DLD1 (cell line): ENCODE data around the gene NALCN.

ENCODE experiments used
- in situ Hi-C: cut with HindIII; loops from 2 replicates; pipeline ENCODE4 v1.10.0; 2017; ENCODE audit warnings: low sequenced_read_pairs

NALCN gene

DNA sequence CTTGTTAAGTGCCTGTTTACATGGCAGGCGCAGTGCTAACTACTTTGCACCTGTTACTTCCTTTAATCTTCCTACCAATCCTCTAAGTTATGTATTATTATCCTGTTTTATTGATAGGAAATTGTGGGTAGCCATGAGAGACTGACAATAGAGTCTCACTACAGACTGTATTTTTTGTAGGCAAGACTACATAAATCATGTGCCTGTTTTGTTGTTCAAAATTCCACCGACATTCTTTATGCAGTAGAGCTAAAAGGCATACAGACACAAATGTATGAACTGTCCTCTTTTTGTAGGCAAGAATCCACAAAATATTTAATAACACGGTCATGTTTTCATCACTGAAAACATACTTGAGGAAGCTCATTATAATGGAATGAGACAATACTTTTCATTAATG, 205.5 kb downstream of the NALCN start:
- in situ Hi-C loops, result no loop called here

DNA sequence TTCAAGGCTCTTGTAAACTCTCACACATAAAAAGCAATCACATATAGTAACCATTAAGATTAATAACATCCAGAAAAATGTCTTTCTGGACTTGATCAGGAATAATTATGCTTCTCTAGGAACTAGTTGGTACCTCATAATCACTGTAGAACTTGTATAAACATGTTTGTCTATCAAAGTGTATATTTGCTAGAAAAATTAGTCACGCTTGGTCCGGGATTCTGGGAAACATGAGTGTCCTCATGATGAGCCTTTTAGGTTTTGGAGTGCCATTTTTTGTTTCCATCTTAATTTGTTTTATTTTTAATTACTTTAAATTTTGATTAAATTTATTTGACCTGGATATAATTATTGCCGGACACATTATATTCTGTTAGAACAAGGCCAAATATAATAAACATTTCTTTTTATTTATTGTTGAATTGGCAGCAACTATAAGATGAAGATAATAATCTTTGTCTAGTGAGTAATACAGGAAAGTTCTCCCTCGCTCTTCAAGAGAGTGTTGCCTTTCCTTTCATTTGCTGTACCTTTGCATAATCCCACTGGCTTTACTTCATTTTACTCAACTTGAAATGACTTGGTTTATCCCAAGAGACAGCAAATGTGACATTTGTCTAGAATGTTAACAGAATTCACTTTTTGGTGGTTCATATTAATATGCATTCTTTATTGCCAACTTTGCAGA, 207.0 kb downstream of the NALCN start:
- in situ Hi-C loops, result no loop called here

DNA sequence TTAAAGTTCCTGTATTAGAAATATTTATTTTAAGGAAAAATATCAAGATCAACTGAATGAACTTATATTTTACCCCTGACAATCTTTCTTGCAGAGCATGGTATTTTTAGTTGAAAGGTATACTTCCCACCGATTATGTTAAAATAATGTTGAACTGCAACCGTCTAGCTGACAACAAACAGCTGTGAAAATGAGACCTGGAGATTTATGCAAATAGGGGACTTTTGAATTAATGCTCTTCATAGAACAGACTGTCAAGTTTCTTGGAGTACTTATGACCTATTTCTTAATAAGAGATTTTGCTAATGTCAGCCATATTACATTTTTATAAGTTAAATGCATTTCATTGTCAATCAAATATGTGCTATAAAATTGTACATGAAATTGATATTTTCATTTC, 210.9 kb downstream of the NALCN start:
- in situ Hi-C loops, result no loop called here

DNA sequence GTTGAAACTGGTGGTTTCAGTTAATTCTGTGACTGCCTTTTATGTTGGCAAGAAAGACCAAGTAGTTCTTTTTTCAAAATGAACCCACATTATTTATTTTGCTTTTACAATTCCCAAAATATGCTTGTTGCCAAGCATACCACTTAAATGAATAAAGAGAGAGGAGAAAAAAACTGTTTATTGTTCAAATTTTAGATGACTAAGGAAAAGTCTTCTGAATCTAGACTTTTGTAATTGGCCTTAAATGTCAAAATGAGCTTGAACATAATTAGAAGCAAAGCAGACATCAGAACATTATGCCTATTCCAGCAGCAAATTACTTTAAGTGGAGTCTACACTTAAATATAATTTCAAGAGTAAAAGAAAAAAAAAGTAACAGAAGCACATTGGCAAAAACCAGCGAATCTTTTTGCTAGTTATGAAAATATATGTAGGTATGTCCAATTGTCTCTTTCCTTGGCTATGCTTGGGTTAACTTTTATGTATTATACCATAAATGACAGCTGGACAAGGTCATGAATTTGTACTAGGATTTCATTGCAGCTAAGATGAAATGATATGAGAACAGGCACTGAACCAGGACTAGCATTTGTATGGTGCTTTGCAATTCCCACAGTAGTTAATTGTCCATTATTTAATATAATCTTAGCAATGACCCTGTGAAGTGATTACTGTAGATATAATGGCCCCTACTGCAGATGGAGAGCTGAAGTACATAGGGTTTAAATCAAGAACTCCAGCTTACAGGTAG, 211.9 kb downstream of the NALCN start:
- in situ Hi-C loops, result no loop called here

DNA sequence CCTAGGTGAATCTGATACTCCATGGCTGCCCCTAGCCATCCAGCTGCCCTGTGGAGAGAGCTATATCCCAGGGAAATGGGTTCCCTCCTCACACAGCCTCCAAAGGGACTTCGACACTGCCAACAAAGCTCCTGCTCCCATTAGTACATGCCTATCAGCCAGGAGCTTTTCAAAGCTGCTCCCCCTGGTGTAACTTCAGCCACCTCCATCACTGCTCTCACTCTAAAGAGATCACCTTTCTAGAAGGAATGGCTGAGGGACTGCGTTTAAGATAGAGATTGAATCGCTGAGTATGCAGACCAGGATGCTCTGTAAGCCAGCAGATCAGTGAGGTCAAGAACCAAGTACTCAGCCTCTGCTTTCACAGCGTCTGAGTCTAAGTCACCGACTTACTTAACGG, 213.7 kb downstream of the NALCN start:
- in situ Hi-C loops, result no loop called here

DNA sequence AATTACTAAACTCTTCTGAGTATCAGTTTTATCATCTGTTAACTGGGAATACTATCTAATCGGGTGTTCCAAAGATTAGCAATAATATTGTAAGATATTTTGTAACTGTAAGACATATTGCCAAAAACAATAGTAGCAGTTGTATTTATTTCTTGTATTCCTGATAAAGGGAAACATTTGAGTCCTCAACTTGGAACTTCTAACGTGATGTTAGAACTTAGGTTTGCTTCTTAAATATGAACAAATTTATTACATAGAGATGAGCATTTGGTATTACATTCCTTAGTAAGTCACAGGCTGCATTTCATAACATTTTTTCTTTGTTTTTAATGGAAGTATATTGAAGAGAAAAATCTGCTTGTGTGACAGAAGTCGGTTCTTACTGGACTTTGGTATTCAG, 225.3 kb downstream of the NALCN start:
- in situ Hi-C loops, result no loop called here

DNA sequence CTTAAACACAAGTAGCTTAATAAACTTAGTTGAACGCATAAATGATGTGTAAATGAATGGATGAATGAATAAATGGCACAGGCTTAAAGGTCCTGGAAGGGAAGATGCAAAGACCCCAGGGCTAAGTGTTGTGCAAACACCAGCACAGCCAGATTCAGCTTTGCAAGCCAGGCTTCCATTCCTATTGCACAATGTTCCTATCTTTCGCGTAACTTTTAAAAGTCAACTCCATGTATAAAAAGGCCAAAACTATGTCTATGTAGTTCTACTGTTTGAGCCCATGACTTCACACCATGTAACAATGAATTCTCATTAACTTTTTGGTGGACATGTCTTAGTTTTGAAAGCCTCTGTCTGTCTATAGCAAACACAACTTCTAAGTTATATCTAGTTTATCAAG, 226.0 kb downstream of the NALCN start:
- in situ Hi-C loops, result no loop called here

DNA sequence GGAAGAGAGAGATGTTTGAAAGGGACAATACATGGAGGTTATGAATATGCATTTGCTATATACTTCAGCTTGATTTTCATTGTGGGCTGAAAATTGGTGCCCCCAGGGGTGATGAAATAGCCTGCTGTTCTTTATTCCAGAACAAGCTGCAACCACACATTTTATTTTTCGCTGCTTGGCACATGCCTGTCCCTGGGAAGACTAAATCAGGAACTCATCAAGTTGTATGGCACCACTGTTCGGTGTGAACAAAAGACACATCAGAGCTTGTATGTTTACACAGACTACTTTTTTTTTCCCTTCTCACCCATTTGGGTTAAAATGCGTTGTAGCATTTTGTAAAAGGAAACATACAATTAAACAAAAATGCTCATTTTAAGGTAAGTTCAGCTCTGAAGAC, 230.7 kb downstream of the NALCN start:
- in situ Hi-C loops, result no loop called here

DNA sequence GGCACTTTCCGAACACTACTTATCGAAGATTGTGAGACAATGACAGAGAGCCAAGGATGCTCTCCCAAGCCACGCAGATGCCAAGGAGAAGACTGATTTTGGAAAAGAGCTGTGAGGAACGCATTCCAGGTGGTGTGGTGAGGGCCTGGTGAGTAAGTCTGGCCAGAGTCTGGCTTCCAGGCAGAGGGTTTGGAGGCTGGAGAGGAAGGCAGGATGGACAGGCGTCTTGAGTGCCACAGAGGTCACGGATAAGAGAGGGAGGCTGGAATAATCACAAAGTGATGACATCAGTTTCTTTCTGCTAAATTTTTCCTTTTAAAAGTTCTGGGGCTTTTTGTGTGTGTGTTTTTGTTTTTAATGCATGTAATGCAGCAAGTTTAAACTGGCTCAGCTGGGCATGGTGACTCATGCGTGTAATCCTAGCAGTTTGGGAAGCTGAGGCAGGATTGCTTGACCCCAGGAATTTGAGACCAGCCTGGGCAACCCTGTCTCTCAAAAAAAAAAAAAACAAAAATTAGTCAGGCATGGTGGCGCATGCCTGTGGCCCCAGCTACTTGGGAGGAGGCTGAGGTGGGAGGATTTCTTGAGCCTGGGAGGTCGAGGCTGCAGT, 235.1 kb downstream of the NALCN start:
- in situ Hi-C loops, result no loop called here

DNA sequence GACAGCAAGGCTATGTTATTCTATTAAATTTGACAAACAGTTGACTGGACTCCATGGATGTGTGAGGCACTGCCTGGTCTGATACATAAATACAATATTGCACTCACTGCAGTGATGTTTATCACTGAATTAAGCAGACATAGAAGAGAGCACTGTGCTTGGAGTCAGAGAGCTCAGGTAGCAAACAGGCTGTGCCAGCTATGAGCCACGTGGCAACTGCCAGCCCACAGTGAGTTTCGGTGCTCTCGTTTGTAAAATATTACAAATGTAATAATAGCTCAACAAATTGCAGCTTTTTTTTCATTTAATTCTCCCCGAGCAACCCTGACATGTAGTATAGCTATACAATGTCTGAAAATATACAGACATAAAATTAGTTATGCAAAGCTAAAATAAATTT, 237.3 kb downstream of the NALCN start:
- in situ Hi-C loops, result no loop called here

DNA sequence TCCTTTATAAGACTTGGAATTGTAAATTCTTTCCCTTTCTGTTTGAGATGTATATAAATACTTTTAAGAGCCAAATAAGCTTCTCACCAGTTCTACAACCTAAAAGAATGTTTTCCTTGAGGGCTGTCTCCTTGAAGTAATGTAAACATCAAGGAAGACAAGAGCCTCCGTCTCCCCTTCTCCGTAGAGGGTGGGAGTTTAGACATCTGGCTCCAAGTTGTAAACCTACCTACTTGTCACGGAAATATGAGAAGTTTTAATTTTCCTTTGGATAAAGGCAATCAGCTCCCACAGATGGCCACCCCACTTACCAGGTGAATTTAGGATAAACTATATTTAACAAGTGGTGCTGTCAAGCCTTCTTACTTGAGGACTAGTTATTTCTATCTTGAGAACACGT, 237.9 kb downstream of the NALCN start:
- in situ Hi-C loops, result no loop called here

DNA sequence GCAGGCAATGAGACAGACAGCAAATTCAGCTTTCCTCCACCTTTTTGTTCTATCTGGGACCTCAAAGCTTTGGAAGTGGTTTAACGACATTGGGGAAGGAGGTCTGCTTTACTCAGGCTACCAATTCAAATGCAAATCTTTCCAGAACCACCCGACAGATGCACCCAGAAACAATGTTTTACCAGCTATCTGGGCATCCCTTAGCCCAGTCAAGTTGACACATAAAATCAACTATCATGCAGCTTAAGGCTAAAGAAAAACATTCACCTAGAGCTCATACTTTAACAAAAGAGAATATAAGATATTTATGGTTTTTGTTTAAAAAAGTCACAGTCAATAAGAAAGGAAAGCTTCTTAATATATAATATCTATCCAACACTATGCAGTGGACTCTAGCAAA, 246.0 kb downstream of the NALCN start:
- in situ Hi-C loops, result no loop called here

DNA sequence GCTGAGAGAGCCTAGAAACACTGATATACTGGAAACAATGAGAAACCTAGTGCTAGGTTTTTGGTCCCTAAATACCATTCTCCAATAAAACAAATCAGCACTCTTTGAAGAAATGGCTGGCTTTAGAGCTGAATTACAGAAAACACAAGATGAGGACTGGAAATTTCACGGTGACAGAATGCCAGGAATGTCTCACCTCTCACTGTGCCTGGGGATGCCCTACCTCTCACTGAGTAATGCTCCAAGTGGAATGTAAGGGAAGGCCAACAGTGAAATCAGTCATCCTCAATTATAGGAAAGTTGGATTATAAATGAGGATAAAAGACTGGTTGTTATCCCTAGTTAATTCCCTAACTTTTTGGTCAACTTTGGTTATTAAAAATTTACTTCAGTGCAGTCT, 259.0 kb downstream of the NALCN start:
- in situ Hi-C loops, result no loop called here

DNA sequence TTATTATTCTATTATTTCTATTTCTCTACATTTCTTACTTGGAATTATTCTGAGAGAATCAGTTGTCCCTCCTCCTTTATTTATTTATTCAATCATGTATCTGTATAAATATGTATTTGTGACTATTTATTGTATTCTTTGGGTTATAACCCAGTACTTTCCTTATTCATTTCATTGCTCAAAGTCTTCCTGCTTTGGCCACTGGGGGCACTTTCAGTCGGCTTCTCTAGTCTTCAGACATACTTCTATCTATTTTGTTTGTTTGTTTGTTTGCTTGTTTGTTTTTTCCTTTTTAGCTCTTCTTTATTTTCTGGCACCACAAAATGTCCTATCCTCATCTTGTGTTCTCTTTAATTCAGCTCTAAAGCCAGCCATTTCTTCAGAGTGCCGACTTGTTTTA, 260.4 kb downstream of the NALCN start:
- in situ Hi-C loops, result no loop called here

DNA sequence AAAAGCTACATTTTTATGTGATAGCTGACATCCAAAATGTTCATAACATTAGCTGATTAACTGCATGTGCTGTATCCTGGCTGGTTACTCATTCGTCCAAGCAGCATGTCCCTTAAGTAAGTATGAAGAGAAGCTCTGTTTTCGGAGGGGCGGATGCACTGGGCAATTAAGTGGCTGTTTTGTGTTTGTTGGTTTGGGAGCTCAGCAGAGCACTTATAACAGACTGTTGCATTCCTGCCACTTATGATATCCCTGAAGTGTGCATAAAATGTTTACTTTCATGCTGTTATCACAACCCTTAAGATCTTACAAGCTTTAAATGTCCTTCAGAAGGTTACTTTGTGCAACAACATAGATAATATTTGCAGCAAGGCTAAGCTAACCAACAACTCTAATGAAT, 264.1 kb downstream of the NALCN start:
- in situ Hi-C loops, result no loop called here

DNA sequence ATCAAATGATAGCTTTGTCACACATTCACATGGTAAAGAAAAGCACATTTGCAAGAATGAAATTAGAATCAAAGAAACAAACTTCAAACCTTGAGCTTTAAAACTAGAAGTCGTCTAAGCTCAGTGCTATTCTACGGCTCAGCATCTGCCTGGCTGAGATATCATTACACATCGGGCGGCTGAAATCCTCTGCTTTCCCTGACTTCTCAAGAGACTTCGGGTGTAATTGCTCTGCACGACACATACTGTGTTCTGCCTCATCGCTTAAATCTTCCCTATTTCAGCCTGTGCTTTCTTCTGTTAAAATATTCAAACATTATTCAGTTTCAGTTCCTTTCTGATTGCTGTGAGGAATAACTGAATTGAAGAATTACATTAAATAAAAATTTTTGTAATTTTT, 265.3 kb downstream of the NALCN start:
- in situ Hi-C loops, result no loop called here

DNA sequence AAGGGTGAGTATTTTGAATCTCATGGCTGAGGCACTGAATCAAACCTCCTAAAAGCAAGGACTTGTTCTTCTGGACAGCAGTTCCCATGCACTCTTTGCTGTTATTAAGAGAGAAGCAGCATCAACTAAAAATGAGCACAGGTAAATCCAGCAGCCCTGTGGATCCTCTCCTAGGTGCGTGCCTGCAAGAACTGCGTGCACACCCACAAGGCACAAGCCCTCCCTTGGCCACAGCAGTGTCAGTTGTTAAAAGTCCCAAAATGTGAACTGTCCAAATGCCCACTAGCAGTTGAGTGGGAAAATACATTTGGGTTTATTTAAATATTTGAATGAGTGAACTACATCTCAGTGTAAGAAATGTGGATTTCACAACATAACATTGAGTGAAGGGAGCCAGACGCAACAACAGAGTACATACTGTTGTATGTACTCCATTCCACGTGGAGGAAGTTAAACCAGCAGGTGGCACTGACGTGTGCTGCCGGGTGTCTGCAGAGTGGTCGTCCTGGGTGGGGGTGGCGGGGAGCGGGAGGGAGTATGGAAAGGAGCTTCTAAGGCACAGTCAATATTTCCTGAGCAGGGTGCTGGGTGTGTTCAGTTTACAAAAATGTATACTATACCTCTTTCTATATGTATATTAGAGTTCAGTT, 266.4 kb downstream of the NALCN start:
- in situ Hi-C loops, result loop anchor here (25.0 kb wide), 1 partner anchor 612 kb away; no protein-coding TSS in a partner anchor

DNA sequence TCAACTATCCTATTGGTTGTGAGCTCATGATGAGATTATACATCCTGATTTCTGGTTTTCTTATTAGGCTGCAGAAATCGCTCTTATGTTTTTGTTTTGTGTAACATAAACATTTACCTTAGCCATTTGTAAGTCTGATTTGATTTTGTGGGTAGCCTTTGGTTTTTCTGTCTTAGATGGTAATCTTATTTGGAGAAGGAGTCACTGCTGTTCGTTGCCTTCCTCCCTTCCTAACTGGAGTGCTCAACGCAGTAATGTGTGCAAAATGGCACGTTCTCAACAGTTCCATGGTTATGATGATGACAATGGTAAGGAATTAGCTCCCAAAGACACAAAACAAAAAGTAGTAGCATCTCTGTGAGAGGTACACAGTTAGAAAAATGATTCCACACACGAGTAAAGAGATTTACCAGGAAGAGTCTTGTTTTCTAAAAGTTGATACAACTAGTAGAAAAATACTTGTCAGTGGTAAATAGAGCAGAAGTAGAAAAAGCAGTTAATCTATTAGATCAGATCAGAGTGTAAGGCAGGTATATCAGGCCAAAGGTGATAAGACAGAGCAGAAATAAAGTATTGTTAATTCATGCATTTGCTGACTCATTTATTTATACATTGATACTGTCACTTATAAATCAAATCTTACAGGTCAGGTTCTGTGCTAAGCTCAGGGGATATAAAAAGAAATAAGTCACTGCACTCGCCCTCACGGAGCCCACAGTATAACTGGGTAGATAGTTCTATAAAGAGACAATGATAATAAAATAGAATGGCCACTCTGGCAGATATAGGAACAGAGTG, 270.0 kb downstream of the NALCN start:
- in situ Hi-C loops, result loop anchor here (25.0 kb wide), 1 partner anchor 616 kb away; no protein-coding TSS in a partner anchor

DNA sequence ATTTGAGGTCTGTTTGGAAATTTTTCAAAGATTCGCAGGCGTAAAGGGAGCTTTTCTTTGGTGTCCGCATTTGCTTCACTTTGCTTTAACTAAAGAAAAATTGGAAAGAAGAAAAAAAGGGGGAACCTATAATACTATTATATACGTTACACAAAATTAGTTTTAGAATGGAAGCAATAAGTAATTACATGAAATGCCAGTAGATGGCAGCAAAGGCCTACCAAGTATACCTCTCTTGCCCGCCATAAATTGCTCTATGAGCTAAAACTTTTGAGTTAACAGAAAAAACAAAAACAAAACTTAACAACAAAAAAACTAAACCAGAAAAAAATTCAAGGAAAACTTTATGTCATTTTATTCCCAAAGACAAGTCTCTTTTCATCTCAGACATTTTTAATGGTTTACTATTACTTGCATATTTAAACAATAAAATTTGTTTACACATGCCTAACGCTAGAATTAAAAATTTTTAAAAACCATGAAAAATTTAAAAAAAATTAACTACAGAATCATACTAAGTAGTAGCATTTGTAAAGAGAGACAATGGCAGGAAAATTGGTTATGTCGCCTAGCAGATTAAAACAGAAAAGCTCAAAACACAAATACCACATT, 271.4 kb downstream of the NALCN start:
- in situ Hi-C loops, result loop anchor here (25.0 kb wide), 1 partner anchor 617 kb away; no protein-coding TSS in a partner anchor

DNA sequence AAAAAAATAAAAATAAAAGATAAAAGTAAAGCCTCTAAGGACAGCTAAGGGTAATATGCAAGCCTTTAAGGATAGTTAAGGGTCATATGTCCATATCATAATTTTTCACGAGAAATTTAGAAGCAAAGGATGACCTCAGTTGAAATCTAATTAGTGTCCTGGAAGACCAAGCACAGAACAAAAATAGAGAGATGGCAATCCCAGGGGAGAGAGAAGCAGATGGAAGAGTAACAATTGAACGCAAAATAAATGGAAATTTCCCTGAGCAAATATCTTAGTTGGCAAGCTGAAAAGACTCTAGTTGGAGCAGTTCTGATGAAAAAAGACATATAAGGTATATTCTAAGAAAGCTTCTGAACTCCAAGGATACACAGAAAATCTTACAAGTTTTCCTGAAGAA, 275.4 kb downstream of the NALCN start:
- in situ Hi-C loops, result loop anchor here (25.0 kb wide), 1 partner anchor 621 kb away; no protein-coding TSS in a partner anchor
